AG04449 (cell line): ENCODE data around the gene TRIM44.

Experiments
- CTCF ChIA-PET: fragments of 350-600 bp; formaldehyde crosslinking; extraction: SDS; loops from one replicate; lab custom pipeline; 2021; ENCODE audit warnings: antibody characterized with exemption; lab: Yijun Ruan, JAX
- POLR2A ChIA-PET: fragments of 400-600, 350-600 bp; formaldehyde crosslinking; extraction: SDS; loops from one replicate; lab custom pipeline; 2020; ENCODE audit warnings: antibody characterized with exemption, inconsistent platforms; lab: Yijun Ruan, JAX
- DNase-seq: peaks from one replicate; pipeline ENCODE4 v3.0.0-alpha.2; 2010; ENCODE audit warnings: low read depth, low spot score
- H3K4me3 ChIP-seq: 2 replicates; pipeline ENCODE4 v1.5.1; 2011; ENCODE audit warnings: low read depth, mild to moderate bottlenecking, control low read depth, low read length
- TF ChIP-seq, protein P1 (sequence below): IDR thresholded peaks from one replicate; pipeline ENCODE4 v1.5.1; 2011; ENCODE audit warnings: mild to moderate bottlenecking, moderate library complexity, low read length, control low read depth, inconsistent platforms; ENCODE audit not compliant: insufficient read depth; ENCODE audit errors: missing control alignments

TRIM44 gene

DNA sequence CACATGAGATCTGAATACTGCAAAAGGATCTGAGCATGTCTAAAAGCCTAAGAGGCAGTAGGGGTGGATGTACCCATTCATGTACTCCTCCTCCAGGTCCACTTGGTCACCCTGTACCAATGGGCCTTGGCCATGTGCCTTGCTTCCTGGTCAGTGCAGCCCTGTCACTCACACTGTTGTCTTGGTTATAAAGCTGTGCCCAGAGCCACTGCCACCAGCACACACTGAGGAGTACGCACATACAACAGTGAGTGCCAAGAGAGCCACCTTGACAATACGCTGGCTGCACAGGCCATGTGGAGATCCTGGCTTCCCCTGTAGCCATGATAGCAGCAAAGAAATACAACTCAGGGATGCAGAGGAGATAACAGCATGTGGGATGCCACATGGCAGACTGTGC, 184.9 kb downstream of the TRIM44 start:
- TF ChIP-seq, protein P1, sequence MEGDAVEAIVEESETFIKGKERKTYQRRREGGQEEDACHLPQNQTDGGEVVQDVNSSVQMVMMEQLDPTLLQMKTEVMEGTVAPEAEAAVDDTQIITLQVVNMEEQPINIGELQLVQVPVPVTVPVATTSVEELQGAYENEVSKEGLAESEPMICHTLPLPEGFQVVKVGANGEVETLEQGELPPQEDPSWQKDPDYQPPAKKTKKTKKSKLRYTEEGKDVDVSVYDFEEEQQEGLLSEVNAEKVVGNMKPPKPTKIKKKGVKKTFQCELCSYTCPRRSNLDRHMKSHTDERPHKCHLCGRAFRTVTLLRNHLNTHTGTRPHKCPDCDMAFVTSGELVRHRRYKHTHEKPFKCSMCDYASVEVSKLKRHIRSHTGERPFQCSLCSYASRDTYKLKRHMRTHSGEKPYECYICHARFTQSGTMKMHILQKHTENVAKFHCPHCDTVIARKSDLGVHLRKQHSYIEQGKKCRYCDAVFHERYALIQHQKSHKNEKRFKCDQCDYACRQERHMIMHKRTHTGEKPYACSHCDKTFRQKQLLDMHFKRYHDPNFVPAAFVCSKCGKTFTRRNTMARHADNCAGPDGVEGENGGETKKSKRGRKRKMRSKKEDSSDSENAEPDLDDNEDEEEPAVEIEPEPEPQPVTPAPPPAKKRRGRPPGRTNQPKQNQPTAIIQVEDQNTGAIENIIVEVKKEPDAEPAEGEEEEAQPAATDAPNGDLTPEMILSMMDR, result no peak
- no peak for DNase-seq
- H3K4me3 ChIP-seq, result no peak overlapping the region
- ChIA-PET CTCF (interaction anchor here (0.6 to 2.6 kb wide), 2 partner anchors 25 to 136 kb away, joined by 4 to 14 read pairs; no protein-coding TSS in a partner anchor), POLR2A (no interaction called here)

DNA sequence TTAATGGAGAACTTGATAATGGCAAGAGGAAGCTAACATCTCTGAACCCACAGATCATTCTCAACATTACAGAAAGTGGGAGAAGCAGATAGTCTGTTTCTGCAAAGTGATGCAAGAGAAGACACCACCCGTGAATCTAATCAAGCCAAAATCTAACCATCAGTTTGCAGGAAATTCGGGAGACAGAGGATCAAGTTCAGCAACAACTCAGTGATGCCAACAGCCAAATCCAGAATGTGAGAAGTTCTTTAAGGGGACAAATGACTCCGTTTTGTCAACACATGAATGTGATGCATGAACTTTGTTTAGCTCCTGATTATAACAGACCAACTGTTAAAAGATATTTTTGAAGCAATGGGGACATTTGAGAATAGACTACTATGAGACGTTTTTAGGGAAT, 186.0 kb downstream of the TRIM44 start:
- ChIA-PET POLR2A (no interaction called here), CTCF (interaction anchor here (1.0 to 2.6 kb wide), 3 partner anchors 13 to 229 kb away, joined by 3 to 14 read pairs (median 7); no protein-coding TSS in a partner anchor)
- TF ChIP-seq, protein P1, result no peak
- no peak for DNase-seq
- no peak overlapping the region for H3K4me3 ChIP-seq

DNA sequence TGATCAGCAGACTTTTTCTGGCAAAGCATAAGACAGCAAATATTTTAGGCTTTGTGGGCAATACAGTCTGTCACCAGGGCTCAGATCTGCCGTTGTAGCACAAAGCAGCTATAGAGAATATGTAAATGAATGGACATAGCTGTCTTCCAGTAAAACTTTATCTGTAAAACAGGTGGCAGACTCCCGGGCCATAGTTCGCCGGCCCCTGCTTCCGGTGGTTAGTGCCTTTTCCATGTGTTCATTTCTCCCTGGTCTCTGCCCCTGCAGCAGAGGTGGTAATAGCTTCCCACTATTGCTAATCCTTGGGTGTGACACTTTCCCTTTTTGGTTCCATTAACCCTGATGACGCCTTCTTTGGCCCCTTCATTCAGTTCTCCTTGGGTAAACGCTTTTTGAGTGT, 187.6 kb downstream of the TRIM44 start:
- ChIA-PET POLR2A (no interaction called here), CTCF (interaction anchor here (1.0 to 2.0 kb wide), 2 partner anchors 15 to 28 kb away, joined by 5 to 7 read pairs; no protein-coding TSS in a partner anchor)
- DNase-seq, result no peak
- TF ChIP-seq, protein P1, result no peak
- H3K4me3 ChIP-seq, result no peak overlapping the region

DNA sequence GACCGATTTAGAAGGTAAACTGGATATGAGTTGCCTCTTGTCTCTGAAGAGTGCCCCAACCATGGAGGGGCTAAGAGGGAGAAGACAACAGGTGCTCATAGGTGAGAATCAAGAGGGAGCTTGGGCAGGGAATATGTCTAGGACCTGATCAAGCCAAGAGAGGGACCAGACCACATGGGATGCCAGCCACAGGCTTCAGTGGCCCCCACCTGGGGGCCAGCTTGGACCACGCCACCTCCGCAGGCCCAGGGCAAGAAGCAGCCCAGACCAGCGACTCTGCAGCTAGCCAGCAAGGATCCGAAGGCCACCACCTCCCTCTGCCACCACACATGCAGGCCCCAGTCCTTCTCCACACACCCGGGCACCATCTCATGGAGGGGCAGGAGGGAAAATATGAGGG, 188.8 kb downstream of the TRIM44 start:
- no peak for DNase-seq
- ChIA-PET CTCF (interaction anchor here (1.4 to 1.5 kb wide), 2 partner anchors 29 to 32 kb away, joined by 3 to 7 read pairs; no protein-coding TSS in a partner anchor), POLR2A (no interaction called here)
- no peak overlapping the region for H3K4me3 ChIP-seq
- TF ChIP-seq, protein P1, result no peak

DNA sequence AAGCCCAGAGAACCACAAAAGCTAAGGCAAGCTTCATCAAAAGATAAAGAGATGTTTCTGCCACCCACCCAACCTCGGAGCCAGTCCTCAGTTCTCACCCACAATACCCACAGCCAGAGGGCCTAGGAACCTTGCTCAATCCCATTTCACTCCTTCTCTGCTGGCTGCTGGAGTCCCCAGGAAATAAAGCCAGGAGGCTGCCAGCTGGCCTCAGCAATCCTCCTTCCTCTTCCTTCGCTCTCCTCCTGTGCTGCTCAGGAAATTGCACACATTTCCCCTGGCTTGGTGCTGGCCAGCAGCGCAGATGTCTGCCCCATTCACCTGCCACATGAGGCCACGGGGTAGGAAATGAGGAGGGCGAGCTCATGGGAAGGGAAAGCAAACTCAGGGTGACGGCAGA, 189.5 kb downstream of the TRIM44 start:
- ChIA-PET CTCF (interaction anchor here (1.4 to 1.5 kb wide), 2 partner anchors 30 to 32 kb away, joined by 3 to 7 read pairs; no protein-coding TSS in a partner anchor), POLR2A (no interaction called here)
- TF ChIP-seq, protein P1, result no peak
- no peak for DNase-seq
- no peak overlapping the region for H3K4me3 ChIP-seq

DNA sequence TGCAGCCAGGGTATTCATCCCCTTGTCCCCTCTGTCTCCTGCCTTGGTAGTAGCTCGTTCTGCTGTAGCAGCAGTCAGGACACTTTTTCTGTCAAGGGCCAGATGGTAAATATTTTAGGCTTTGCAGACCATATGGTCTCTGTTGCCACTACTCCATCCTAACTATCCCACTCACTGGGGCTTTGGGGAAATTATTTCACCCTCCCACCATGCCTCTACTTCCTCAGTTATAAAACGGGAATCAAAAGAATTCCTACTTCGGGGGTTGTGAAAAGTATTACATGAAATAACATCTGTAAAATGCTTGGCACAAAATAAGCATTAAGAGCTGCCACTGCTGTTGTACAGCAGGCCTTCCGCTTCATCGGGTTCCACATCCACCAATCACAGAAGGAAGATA, 191.4 kb downstream of the TRIM44 start:
- CTCF ChIA-PET, result interaction anchor here (1.2 kb wide), 1 partner anchor 19 kb away, joined by 4 read pairs; no protein-coding TSS in a partner anchor
- TF ChIP-seq, protein P1, result no peak
- POLR2A ChIA-PET, result no interaction called here
- H3K4me3 ChIP-seq, result no peak overlapping the region
- no peak for DNase-seq
